ENCODE data around the gene ADAM19. TPM values are rescaled to one million over a fixed set of nuclear protein-coding genes. Genes with fewer than 3 reads are reported as not detected.

Gene ADAM19
- total and polyA plus RNA-seq, 2 experiments from 2014 or later, result 9.1 to 13.2 TPM

DNA sequence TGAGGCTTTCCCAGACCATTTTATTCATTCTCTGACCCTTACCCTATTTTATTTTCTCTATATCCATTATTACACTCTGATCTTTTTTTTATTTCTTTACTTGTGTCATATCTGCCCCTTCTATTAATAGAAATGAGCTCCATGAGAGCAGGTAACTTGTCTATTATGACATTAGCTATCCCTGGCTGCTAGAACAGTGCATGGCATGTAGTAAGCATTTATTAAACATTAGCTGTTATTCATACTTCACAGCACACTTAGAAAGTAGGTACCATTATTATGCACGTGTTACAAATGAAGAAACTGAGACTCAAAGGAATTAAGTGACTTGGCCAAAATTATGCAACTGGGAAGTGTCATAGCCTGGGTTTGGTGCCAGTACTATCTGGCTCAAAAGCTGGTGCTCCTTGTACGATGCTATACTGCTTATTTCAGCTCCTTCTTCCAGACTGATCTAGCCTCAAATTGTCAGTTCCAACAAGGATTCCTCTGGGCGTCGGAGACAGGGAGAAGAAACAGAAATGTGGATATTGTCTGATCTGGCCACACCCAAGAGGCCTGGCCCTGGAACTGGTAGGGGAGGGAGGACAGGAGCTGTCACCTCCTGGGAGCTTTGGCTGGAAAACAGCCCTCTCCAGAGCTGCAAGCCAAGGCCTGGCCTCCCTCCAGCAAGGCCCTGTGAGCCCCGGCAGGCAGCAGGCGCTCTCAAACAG is 126.4 kb downstream of the ADAM19 start (continued):
- TF ChIP-seq, protein P1, sequence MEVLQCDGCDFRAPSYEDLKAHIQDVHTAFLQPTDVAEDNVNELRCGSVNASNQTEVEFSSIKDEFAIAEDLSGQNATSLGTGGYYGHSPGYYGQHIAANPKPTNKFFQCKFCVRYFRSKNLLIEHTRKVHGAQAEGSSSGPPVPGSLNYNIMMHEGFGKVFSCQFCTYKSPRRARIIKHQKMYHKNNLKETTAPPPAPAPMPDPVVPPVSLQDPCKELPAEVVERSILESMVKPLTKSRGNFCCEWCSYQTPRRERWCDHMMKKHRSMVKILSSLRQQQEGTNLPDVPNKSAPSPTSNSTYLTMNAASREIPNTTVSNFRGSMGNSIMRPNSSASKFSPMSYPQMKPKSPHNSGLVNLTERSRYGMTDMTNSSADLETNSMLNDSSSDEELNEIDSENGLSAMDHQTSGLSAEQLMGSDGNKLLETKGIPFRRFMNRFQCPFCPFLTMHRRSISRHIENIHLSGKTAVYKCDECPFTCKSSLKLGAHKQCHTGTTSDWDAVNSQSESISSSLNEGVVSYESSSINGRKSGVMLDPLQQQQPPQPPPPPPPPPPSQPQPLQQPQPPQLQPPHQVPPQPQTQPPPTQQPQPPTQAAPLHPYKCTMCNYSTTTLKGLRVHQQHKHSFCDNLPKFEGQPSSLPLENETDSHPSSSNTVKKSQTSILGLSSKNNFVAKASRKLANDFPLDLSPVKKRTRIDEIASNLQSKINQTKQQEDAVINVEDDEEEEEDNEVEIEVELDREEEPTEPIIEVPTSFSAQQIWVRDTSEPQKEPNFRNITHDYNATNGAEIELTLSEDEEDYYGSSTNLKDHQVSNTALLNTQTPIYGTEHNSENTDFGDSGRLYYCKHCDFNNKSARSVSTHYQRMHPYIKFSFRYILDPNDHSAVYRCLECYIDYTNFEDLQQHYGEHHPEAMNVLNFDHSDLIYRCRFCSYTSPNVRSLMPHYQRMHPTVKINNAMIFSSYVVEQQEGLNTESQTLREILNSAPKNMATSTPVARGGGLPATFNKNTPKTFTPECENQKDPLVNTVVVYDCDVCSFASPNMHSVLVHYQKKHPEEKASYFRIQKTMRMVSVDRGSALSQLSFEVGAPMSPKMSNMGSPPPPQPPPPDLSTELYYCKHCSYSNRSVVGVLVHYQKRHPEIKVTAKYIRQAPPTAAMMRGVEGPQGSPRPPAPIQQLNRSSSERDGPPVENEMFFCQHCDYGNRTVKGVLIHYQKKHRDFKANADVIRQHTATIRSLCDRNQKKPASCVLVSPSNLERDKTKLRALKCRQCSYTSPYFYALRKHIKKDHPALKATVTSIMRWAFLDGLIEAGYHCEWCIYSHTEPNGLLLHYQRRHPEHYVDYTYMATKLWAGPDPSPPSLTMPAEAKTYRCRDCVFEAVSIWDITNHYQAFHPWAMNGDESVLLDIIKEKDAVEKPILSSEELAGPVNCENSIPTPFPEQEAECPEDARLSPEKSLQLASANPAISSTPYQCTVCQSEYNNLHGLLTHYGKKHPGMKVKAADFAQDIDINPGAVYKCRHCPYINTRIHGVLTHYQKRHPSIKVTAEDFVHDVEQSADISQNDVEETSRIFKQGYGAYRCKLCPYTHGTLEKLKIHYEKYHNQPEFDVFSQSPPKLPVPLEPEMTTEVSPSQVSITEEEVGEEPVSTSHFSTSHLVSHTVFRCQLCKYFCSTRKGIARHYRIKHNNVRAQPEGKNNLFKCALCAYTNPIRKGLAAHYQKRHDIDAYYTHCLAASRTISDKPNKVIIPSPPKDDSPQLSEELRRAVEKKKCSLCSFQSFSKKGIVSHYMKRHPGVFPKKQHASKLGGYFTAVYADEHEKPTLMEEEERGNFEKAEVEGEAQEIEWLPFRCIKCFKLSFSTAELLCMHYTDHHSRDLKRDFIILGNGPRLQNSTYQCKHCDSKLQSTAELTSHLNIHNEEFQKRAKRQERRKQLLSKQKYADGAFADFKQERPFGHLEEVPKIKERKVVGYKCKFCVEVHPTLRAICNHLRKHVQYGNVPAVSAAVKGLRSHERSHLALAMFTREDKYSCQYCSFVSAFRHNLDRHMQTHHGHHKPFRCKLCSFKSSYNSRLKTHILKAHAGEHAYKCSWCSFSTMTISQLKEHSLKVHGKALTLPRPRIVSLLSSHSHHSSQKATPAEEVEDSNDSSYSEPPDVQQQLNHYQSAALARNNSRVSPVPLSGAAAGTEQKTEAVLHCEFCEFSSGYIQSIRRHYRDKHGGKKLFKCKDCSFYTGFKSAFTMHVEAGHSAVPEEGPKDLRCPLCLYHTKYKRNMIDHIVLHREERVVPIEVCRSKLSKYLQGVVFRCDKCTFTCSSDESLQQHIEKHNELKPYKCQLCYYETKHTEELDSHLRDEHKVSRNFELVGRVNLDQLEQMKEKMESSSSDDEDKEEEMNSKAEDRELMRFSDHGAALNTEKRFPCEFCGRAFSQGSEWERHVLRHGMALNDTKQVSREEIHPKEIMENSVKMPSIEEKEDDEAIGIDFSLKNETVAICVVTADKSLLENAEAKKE (CRISPR knock-in tag; IDR thresholded peaks at IDR 0.05), result no peak

DNA sequence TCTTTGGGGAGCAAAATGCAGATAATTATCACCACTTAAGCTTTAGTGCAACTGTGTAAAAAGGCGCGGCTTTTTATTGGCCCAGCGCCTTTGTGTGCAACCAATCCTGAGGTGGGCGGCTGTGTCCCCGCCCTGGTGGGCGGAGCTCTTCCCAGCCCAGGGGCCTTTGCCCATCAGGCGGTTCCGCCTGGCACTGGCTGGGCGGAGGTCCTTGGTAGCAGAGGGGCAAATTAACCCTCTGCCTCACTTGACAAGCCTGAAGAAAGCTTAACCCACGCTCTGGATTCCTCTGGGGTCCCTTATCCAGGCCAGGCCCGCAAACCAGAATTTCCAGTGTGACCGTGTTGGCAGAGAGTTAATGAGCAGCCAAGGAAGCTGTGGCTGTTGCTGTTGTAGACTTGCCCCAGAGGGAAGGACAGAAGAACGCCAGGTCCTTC is 128.4 kb downstream of the ADAM19 start:
- Histone ChIP-seq H3K4me1 (ENCODE audit: insufficient read depth) (no peaks in the 10 kb centered on the region), H2AFZ (peak overlapping the region; percentile 82), H3K9me2 (ENCODE audit: insufficient read depth) (no peaks in the 10 kb centered on the region), H4K20me1 (replicated peaks; ENCODE audit: insufficient read depth) (no peaks in the 10 kb centered on the region), H3K4me2 (no peak overlapping the region), H3K79me2 (replicated peaks; ENCODE audit: insufficient read depth) (no peaks in the 10 kb centered on the region), H3K27me3 (ENCODE audit: insufficient read depth) (no peaks in the 10 kb centered on the region), H3F3A (replicated peaks; ENCODE audit: low read depth) (no peaks in the 10 kb centered on the region), H3K4me3 (no peak overlapping the region), H3K36me3 (ENCODE audit: insufficient read depth) (no peaks in the 10 kb centered on the region), H3K27ac (ENCODE audit: low read depth) (no peak overlapping the region)
- Mint-ChIP-seq H3K4me3 (no peak overlapping the region), H3K27ac (no peak overlapping the region), H3K9me3 (no peaks in the 10 kb centered on the region), H3K36me3 (ENCODE audit: low read depth) (no peaks in the 10 kb centered on the region), H3K27me3 (ENCODE audit: insufficient read depth, low read depth, poor library complexity) (no peaks in the 10 kb centered on the region), H3K4me1 (no peaks in the 10 kb centered on the region; the same call in 1 of the 3 replicates)
- peak; percentile 76 for ATAC-seq
- no peak for TF ChIP-seq POLR2AphosphoS5 (IDR thresholded peaks at IDR 0.05; ENCODE audit: low read depth)
- TF ChIP-seq EZH2phosphoT487 (IDR thresholded peaks at IDR 0.05; ENCODE audit: unreplicated experiment), result no peak
- no peak for TF ChIP-seq JUNB (IDR thresholded peaks at IDR 0.05; ENCODE audit: unreplicated experiment)
- TF ChIP-seq, protein P2, sequence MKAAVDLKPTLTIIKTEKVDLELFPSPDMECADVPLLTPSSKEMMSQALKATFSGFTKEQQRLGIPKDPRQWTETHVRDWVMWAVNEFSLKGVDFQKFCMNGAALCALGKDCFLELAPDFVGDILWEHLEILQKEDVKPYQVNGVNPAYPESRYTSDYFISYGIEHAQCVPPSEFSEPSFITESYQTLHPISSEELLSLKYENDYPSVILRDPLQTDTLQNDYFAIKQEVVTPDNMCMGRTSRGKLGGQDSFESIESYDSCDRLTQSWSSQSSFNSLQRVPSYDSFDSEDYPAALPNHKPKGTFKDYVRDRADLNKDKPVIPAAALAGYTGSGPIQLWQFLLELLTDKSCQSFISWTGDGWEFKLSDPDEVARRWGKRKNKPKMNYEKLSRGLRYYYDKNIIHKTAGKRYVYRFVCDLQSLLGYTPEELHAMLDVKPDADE (IDR thresholded peaks at IDR 0.05), result no peak
- TF ChIP-seq, protein P3, sequence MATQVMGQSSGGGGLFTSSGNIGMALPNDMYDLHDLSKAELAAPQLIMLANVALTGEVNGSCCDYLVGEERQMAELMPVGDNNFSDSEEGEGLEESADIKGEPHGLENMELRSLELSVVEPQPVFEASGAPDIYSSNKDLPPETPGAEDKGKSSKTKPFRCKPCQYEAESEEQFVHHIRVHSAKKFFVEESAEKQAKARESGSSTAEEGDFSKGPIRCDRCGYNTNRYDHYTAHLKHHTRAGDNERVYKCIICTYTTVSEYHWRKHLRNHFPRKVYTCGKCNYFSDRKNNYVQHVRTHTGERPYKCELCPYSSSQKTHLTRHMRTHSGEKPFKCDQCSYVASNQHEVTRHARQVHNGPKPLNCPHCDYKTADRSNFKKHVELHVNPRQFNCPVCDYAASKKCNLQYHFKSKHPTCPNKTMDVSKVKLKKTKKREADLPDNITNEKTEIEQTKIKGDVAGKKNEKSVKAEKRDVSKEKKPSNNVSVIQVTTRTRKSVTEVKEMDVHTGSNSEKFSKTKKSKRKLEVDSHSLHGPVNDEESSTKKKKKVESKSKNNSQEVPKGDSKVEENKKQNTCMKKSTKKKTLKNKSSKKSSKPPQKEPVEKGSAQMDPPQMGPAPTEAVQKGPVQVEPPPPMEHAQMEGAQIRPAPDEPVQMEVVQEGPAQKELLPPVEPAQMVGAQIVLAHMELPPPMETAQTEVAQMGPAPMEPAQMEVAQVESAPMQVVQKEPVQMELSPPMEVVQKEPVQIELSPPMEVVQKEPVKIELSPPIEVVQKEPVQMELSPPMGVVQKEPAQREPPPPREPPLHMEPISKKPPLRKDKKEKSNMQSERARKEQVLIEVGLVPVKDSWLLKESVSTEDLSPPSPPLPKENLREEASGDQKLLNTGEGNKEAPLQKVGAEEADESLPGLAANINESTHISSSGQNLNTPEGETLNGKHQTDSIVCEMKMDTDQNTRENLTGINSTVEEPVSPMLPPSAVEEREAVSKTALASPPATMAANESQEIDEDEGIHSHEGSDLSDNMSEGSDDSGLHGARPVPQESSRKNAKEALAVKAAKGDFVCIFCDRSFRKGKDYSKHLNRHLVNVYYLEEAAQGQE (IDR thresholded peaks at IDR 0.05; ENCODE audit: unreplicated experiment), result no peak
- peak; percentile 19 for DNase-seq (ENCODE audit: low spot score)

All from GM23338 (cell line).